Measurements from ENCODE around the gene ANKMY2.

- TF ChIP-seq CTCF (IDR thresholded peaks at IDR 0.05; ENCODE audit: insufficient read depth, low read length, poor library complexity, severe bottlenecking) (no peak), EZH2phosphoT487 (conservative IDR thresholded peaks at IDR 0.05; ENCODE audit: low read length) (no peak)
Measured at GRCh38 chr7:16684935-16685334, 39.4 kb upstream of the ANKMY2 start.
